Umbilical cord (tissue), 2 donors: Measurements from ENCODE around the gene GFM1. TPM values are rescaled to one million over a fixed set of nuclear protein-coding genes. Genes with fewer than 3 reads are reported as not detected.
A peak's percentile ranks its signal among the peaks of the same experiment; 100 is the strongest.

ENCODE experiments used
- DNase-seq: peaks from one replicate; pipeline ENCODE4 v3.0.0-alpha.2; 2015; ENCODE audit warnings: low spot score
- total RNA-seq: library from RNA; depleted of rRNA; stranded (reverse); fragments of >200 nt; gene quantifications from one replicate; pipeline ENCODE4 v1.2.3, GENCODE V29; 2014; ENCODE audit warnings: low replicate concordance; ENCODE audit not compliant: insufficient read depth

GFM1 gene
- total RNA-seq, 1 donor from 2014 or later = 38.0 TPM

DNA sequence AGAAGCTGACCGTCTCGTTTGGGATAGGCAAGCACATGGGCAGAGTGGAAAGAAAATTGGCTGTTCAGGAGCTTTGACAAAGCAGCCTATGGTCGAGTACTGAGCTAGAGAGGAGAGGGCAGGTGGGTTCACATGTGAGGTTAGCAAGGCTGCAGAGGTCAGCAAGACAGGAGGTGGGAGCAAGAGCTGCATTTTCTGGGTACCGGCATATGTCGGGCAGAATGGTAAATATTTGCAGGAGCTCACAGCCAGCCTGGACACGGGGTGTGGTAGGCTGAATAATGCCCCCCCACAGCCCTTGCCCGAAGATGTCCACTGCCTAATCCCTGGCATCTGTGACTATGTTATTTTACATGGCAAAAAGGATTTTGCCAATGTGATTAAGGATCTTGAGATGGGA is 79.7 kb downstream of the GFM1 start:
- no peak for DNase-seq

DNA sequence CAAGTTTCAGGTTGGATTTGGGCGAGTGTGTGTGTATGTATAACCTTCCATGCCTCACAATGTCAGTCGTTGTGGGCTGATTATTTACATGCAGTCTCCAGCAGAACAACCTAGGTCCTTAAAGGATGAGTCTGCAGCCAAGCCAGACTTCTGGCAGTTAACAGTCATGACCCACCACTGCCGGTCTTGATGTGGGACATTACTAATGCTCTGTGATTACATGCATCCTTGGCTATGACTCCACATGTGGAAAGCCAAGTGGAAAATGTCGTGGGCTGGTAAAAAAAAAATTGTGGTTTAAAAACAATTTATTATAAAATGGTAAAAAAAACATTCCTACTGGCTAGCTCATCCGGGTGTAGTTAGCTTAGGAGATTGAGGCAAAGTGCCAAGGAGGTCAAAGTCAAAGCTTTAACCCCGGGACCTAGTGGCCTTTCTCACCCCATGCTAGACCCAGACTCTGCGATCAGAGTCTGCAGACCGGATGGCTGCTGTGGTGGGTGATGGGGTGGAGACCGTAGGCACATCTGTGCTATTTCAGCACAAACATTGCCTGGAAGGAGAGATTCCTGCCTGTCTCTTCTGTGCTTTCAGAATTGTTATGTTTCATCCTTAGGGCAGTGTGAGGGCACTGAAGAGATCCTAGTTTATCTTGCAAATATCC is 81.2 kb downstream of the GFM1 start:
- DNase-seq = peak; percentile 85

DNA sequence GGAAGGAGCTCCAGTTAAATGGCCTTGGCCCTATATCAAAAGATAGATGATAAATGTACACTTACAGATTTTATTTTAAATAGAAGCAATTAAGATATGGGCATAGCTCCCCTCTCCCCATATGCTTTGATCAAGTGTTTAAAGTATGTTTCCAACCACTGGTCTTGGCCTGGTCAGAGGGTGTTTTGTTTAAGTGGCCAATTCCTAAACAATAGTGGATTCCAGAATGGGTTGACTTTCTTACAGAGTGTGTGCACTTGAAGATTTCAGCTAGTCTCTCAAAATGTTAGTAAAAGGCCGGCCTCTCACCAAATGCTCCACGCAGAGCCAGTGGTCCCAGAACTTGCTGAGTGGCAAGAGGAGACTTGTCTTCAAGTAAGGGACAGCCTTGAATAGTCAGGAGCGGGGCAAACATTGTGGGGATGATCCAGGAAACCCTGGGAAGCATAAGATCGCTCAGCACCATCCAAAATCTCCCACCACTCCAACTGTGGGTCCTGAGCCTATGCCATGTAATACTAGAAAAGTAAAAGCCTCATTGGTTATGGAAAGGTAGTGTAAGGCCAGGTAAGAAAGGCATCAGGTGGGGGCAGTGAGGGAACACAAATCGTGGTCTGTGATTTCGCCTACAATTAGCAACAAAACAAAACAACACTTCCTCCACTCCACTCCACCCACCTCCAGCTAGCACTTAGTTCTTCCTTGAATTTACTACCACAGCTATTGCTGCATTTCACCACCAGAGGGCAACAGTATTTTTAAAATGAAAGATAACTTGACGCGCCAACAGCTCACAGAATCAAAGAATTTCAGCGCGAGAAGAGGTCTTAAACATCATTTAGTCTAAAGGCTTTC is 83.1 kb downstream of the GFM1 start:
- DNase-seq = peak; percentile 81

DNA sequence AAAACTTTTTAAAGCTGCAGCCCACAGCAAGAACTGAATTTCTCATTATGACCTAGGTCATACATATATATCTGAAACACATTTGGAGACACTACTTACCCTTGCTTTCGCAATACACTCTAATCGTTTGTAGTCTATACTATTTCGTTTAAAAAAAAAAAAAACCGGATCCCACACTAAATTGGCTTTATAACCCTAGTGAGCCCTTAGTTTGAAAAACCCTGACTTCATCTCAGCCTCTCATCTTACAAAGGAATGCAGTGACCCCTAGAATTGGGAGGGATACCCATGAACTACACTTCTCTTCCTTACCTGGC is 83.7 kb downstream of the GFM1 start:
- no peak for DNase-seq

DNA sequence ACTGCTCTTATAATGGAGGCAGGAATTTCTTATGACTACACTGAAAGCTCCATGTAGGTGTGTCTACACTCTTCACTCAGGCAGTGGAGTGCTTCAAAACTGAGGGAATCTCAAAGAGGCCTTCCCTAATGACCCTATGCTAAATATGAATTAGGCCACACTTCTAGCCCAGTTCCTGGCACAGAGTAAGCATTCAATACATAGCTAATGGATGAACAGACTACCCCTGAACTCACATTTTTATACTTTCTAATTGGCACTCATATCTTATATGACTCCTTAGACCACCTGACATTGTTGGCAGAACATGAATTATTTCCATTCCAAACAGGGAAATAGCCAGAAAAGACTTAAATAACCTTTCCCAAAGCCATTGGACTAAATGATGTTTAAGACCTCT is 84.5 kb downstream of the GFM1 start:
- no peak for DNase-seq

DNA sequence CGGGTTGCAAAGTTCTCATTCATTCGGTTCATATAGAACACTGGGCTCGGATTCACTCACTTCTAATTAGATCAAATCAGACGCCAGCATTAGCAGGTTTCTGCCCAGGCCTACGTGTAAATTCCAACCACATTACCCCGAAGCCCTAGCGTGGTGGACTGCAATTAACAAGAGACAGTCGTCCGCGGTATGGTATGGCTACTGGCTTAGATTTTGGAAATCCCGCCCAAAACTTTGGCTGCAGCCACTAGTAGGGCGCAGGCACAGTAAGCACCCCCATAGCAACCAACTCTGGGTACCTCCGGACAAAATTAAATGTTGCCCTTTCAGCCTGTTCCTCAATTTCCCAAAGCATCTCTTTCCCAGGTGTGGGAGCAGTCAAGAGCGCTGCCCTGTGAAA is 87.2 kb downstream of the GFM1 start:
- DNase-seq = no peak

GRCh38 chr3:158731938-158732855 is 87.9 kb downstream of the GFM1 start, which contains the start of gene RARRES1:
Gene RARRES1, minus strand, starts transcription at chr3:158732457. Its CDS starts 42 bp downstream, at chr3:158732415.
- DNase-seq = peak; percentile 59

DNA sequence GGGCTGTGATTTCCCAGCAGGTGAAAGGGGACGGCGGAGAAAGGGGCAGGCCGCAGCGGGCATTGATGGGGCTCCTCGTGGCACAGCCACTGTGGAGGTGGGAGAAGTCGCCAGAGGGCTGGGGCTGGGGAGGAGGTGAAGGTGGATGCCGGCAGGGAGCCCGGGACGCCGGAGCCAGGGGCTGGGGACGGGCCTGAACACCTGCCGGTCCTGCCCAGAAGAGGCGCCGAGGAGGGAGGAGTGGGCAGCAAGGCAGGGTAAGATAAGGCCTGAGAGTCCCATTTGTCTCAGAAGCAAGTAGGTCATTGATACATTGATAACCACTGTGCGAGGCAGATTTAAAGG is 88.5 kb downstream of the GFM1 start:
- DNase-seq = no peak

GRCh38 chr3:158733656-158734055 is 89.3 kb downstream of the GFM1 start:
- no peak for DNase-seq

- DNase-seq = no peak
Observed at GRCh38 chr3:158735296-158736033, 91.1 kb downstream of the GFM1 start.

GRCh38 chr3:158737410-158737809 is 93.1 kb downstream of the GFM1 start:
- no peak for DNase-seq

GRCh38 chr3:158737976-158738615 is 93.8 kb downstream of the GFM1 start:
- no peak for DNase-seq

DNA sequence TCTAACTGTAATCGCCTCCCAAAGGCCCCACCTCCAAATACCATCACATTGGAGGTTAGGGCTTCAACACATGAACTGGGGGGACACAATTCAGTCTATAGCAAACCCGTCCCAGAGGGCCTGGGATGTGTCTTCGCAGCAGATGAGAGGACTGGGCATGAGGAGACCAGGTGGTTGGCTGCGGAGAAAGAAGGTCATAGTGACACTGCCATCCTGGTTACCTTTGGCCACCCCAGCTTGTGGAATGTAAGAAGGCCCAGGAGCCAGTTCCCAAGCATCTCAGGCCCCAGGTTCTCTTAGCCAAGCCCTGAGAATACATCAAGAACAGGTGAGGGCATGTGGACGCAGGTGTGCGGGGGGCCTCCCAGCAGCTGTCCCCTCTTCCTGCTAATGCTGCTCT is 94.3 kb downstream of the GFM1 start:
- no peak for DNase-seq

GRCh38 chr3:158739078-158739477 is 94.8 kb downstream of the GFM1 start:
- DNase-seq = no peak

DNA sequence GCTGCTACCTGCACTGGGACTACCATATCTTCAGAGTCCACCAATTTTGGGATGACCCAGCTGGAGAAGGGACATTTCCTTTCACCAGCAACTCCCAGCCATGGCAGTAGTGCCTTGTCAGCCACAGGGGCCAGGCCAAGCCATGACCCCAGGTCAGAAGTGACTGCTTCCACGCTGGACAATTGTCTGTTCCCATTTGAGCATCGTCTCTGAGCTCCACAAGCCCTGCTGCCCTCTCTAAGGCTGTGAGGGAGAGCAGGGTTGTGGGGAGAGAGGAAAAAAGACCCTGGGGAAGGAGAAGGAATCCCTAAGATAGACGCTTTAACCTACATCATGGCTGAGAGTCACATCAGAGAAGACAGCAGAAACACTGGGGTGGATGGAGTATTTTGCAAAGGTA is 95.3 kb downstream of the GFM1 start:
- no peak for DNase-seq

Other genes starting within 250 kb of the GFM1 start
- 31.1 TPM for gene MLF1, start 73.3 kb upstream of the GFM1 start, total RNA-seq
- 11.8 TPM for gene LXN, start 28.1 kb downstream of the GFM1 start, total RNA-seq
- 2.6 TPM for gene RARRES1, start 87.9 kb downstream of the GFM1 start, total RNA-seq
- gene MFSD1, start 157.5 kb downstream of the GFM1 start, total RNA-seq = 55.6 TPM